RKO (cell line): ENCODE data around the gene TMEM126B.
A peak's percentile ranks its signal among the peaks of the same experiment; 100 is the strongest.
"Not testable (repeated sequence)": the region's sequence is repeated elsewhere in the genome, so short reads cannot be mapped to it uniquely, and the experiment has no call there.

Experiments used
- DNase-seq: peaks from one replicate; pipeline ENCODE4 v3.0.0-alpha.2; 2016; ENCODE audit warnings: low spot score

Gene TMEM126B

GRCh38 chr11:85647604-85648299 is 19.4 kb downstream of the TMEM126B start, which contains the start of gene TMEM126A:
Gene TMEM126A (plus strand): TSS chr11:85647967. CDS start chr11:85650256, 2,289 bp downstream.
- DNase-seq = peak; percentile 88

- DNase-seq = no peak
Measured at GRCh38 chr11:85651118-85651517, 22.7 kb downstream of the TMEM126B start.

- no peak for DNase-seq
Measured at GRCh38 chr11:85652786-85653447, 24.5 kb downstream of the TMEM126B start.

- DNase-seq = not testable (repeated sequence)
Measured at GRCh38 chr11:85654343-85654742, 25.9 kb downstream of the TMEM126B start.

GRCh38 chr11:85656777-85657176 is 28.4 kb downstream of the TMEM126B start:
- no peak for DNase-seq

GRCh38 chr11:85658180-85658579 is 29.8 kb downstream of the TMEM126B start:
- no peak for DNase-seq

- peak; percentile 49 for DNase-seq
Measured at GRCh38 chr11:85661972-85662664, 33.7 kb downstream of the TMEM126B start.

- DNase-seq = peak; percentile 58
Measured at GRCh38 chr11:85663080-85663752, 34.8 kb downstream of the TMEM126B start.

- DNase-seq = peak; percentile 68
Measured at GRCh38 chr11:85663753-85664614, 35.6 kb downstream of the TMEM126B start.

- peak; percentile 95 for DNase-seq
Measured at GRCh38 chr11:85664615-85665481, 36.5 kb downstream of the TMEM126B start, which contains the start of gene CREBZF. Gene CREBZF (minus strand): TSS chr11:85665129. CDS start chr11:85664875, 254 bp downstream.

- DNase-seq = no peak
Measured at GRCh38 chr11:85665733-85666132, 37.3 kb downstream of the TMEM126B start.

GRCh38 chr11:85666687-85667086 is 38.3 kb downstream of the TMEM126B start:
- DNase-seq = no peak

GRCh38 chr11:85668157-85668556 is 39.8 kb downstream of the TMEM126B start:
- DNase-seq = no peak

GRCh38 chr11:85670949-85671663 is 42.7 kb downstream of the TMEM126B start:
- not testable (repeated sequence) for DNase-seq

GRCh38 chr11:85672105-85672902 is 43.9 kb downstream of the TMEM126B start:
- no peak for DNase-seq

GRCh38 chr11:85673393-85673792 is 45.0 kb downstream of the TMEM126B start:
- no peak for DNase-seq

- DNase-seq = no peak
Measured at GRCh38 chr11:85679576-85679975, 51.2 kb downstream of the TMEM126B start.

GRCh38 chr11:85680897-85681296 is 52.5 kb downstream of the TMEM126B start:
- DNase-seq = peak; percentile 18
